CD4-positive, alpha-beta T cell (primary cell): ENCODE data around the gene RSPRY1. TPM values are rescaled to one million over a fixed set of nuclear protein-coding genes. Genes with fewer than 3 reads are reported as not detected.

Experiments
- ATAC-seq: fragments of 200-7000 bp; cut with Tn5 transposase; one replicate; pipeline ENCODE4 v1.10.0; 2022; ENCODE audit warnings: mild to moderate bottlenecking; ENCODE audit not compliant: poor library complexity
- CTCF ChIA-PET: fragments of 350-600 bp; sonication (Branson Sonifier 250); formaldehyde crosslinking; loops from one replicate; lab custom pipeline; 2021; ENCODE audit warnings: antibody characterized with exemption, inconsistent platforms; lab: Charles Lee
- POLR2A ChIA-PET: fragments of 350-600 bp; sonication (Branson Sonifier 250); formaldehyde crosslinking; loops from one replicate; lab custom pipeline; 2021; ENCODE audit warnings: antibody characterized with exemption, inconsistent platforms; lab: Charles Lee
- DNase-seq, 14 experiments: peaks; one replicate each; pipeline ENCODE4 v3.0.0-alpha.2; 2013 to 2020; ENCODE audit warnings: mixed read lengths in 2 of 14
- H3K27ac ChIP-seq, 2 donors: one replicate each; pipeline versions ENCODE4 v1.5.1 to v1.7.0; 2013; ENCODE audit warnings: low read length in 2 of 2, low read depth in 1 of 2, mild to moderate bottlenecking in 1 of 2
- H3K27me3 ChIP-seq, 2 experiments: 1 replicate in 1 of 2; 2 replicates in 1 of 2; pipeline versions ENCODE4 v1.6.1 to v1.7.0; 2013; ENCODE audit warnings: low read length in 2 of 2, control low read depth in 1 of 2, mild to moderate bottlenecking in 1 of 2, moderate library complexity in 1 of 2; ENCODE audit not compliant: insufficient read depth in 2 of 2, control insufficient read depth in 1 of 2
- H3K36me3 ChIP-seq: one replicate; pipeline ENCODE4 v1.6.1; 2013; ENCODE audit warnings: low read length, control low read depth; ENCODE audit not compliant: insufficient read depth
- H3K4me1 ChIP-seq: one replicate; pipeline ENCODE4 v1.6.1; 2013; ENCODE audit warnings: low read length, control low read depth; ENCODE audit not compliant: insufficient read depth
- H3K4me3 ChIP-seq: one replicate; pipeline ENCODE4 v1.5.1; 2013; ENCODE audit warnings: mild to moderate bottlenecking, low read length, moderate library complexity
- H3K9me3 ChIP-seq, 2 experiments: 1 replicate in 1 of 2; 2 replicates in 1 of 2; pipeline versions ENCODE4 v1.6.1 to v1.7.0; 2013; ENCODE audit warnings: low read length in 2 of 2, mild to moderate bottlenecking in 2 of 2, control low read depth in 1 of 2, moderate library complexity in 1 of 2; ENCODE audit not compliant: control insufficient read depth in 1 of 2, insufficient read depth in 1 of 2
- H3K27ac Mint-ChIP-seq: one replicate; pipeline ENCODE4 v1.8.0; 2020; ENCODE audit warnings: mixed read lengths
- H3K27me3 Mint-ChIP-seq: one replicate; pipeline ENCODE4 v1.8.0; 2021; ENCODE audit warnings: mixed read lengths
- H3K36me3 Mint-ChIP-seq: one replicate; pipeline ENCODE4 v1.8.0; 2021; ENCODE audit warnings: low read depth, mixed read lengths
- H3K4me1 Mint-ChIP-seq: one replicate; pipeline ENCODE4 v1.8.0; 2021; ENCODE audit warnings: low read depth, mixed read lengths
- H3K4me3 Mint-ChIP-seq: one replicate; pipeline ENCODE4 v1.8.0; 2020; ENCODE audit warnings: mild to moderate bottlenecking, mixed read lengths
- H3K9me3 Mint-ChIP-seq: one replicate; pipeline ENCODE4 v1.8.0; 2020; ENCODE audit warnings: mixed read lengths
- CTCF ChIP-seq: fragments of 200-600 bp; IDR thresholded peaks from one replicate; pipeline ENCODE4 v1.8.0; 2022; ENCODE audit warnings: antibody characterized with exemption, mild to moderate bottlenecking
- intact Hi-C, 2 experiments: fragments of 100-400 bp; cut with DNase I in 1 of 2; cut with micrococcal nuclease in 1 of 2; formaldehyde crosslinking; loops; one replicate each; pipeline versions ENCODE4 v1.15.1 to v1.9.0; 2023 to 2025; cut with DNase I, micrococcal nuclease
- total RNA-seq, 174 experiments: library from RNA in 2 of 174; stranded (reverse) in 2 of 174; gene quantifications; one replicate each; pipeline ENCODE4 v1.2.3 and lab custom pipeline; 2021 to 2026

Gene RSPRY1
- total RNA-seq, 2 experiments from 2014 or later = 19.9 to 21.3 TPM

GRCh38 chr16:57226701-57227621 is 40.8 kb downstream of the RSPRY1 start:
- H3K4me3 Mint-ChIP-seq = no peak overlapping the region
- ChIA-PET CTCF (no interaction called here), POLR2A (interaction anchor here (0.6 kb wide), 1 partner anchor 237 kb away, joined by 3 read pairs; no protein-coding TSS in a partner anchor)
- H3K4me1 ChIP-seq = no peaks in the 10 kb centered on the region
- H3K4me3 ChIP-seq = no peak overlapping the region
- H3K27ac ChIP-seq = no peak overlapping the region
- H3K9me3 Mint-ChIP-seq = no peaks in the 10 kb centered on the region
- H3K36me3 Mint-ChIP-seq = peaks cover 91% of the 10 kb centered on the region
- no peaks in the 10 kb centered on the region for H3K9me3 ChIP-seq
- H3K36me3 ChIP-seq = peaks cover 74% of the 10 kb centered on the region
- no peaks in the 10 kb centered on the region for H3K27me3 ChIP-seq
- no peak for TF ChIP-seq CTCF
- intact Hi-C loops = no loop called here
- no peaks in the 10 kb centered on the region for H3K27me3 Mint-ChIP-seq
- H3K27ac Mint-ChIP-seq = no peak overlapping the region
- ATAC-seq = no peak
- no peak for DNase-seq
- no peaks in the 10 kb centered on the region for H3K4me1 Mint-ChIP-seq

GRCh38 chr16:57229079-57229478 is 43.0 kb downstream of the RSPRY1 start:
- TF ChIP-seq CTCF = no peak
- peaks cover 89% of the 10 kb centered on the region for H3K36me3 Mint-ChIP-seq
- H3K4me3 Mint-ChIP-seq = no peak overlapping the region
- H3K9me3 Mint-ChIP-seq = no peaks in the 10 kb centered on the region
- H3K4me3 ChIP-seq = no peak overlapping the region
- H3K9me3 ChIP-seq = no peaks in the 10 kb centered on the region
- DNase-seq (no peak), ATAC-seq (no peak)
- no peak overlapping the region for H3K27ac ChIP-seq
- intact Hi-C loops = no loop called here
- H3K27me3 ChIP-seq = no peaks in the 10 kb centered on the region
- peaks cover 78% of the 10 kb centered on the region for H3K36me3 ChIP-seq
- no peaks in the 10 kb centered on the region for H3K4me1 ChIP-seq
- H3K4me1 Mint-ChIP-seq = no peaks in the 10 kb centered on the region
- POLR2A ChIA-PET = interaction anchor here (0.6 kb wide), 1 partner anchor 42 kb away, joined by 3 read pairs; no protein-coding TSS in a partner anchor
- CTCF ChIA-PET = no interaction called here
- H3K27me3 Mint-ChIP-seq = no peaks in the 10 kb centered on the region
- no peak overlapping the region for H3K27ac Mint-ChIP-seq

- H3K27me3 ChIP-seq = no peaks in the 10 kb centered on the region
- ATAC-seq (no peak), DNase-seq (no peak)
- no peak overlapping the region for H3K27ac Mint-ChIP-seq
- TF ChIP-seq CTCF = no peak
- H3K27me3 Mint-ChIP-seq = no peaks in the 10 kb centered on the region
- no peaks in the 10 kb centered on the region for H3K9me3 ChIP-seq
- H3K4me3 Mint-ChIP-seq = no peak overlapping the region
- peaks cover 85% of the 10 kb centered on the region for H3K36me3 Mint-ChIP-seq
- no peaks in the 10 kb centered on the region for H3K4me1 Mint-ChIP-seq
- intact Hi-C loops = no loop called here
- ChIA-PET CTCF (interaction anchor here (1.5 kb wide), 1 partner anchor 185 kb away, joined by 3 read pairs; no protein-coding TSS in a partner anchor), POLR2A (no interaction called here)
- H3K4me3 ChIP-seq = no peak overlapping the region
- H3K27ac ChIP-seq = no peak overlapping the region
- no peaks in the 10 kb centered on the region for H3K4me1 ChIP-seq
- H3K9me3 Mint-ChIP-seq = no peaks in the 10 kb centered on the region
- H3K36me3 ChIP-seq = peaks cover 80% of the 10 kb centered on the region
These were observed 45.8 kb downstream of the RSPRY1 start for GRCh38 chr16:57231821-57232350.
